Mesenchymal stem cell (in vitro differentiated cells and primary cell): Measurements from ENCODE around the gene PLCH2.

Experiments used
- DNase-seq: peaks from one replicate; pipeline ENCODE4 v3.0.0-alpha.2; 2013
- H2AFZ ChIP-seq: one replicate; pipeline ENCODE4 v1.6.1; 2013; ENCODE audit warnings: low read depth, mild to moderate bottlenecking, control low read depth, inconsistent platforms, low read length, moderate library complexity
- H2AK5ac ChIP-seq: 2 replicates; pipeline ENCODE4 v1.6.1; 2013; ENCODE audit warnings: low read length, moderate library complexity, mild to moderate bottlenecking, inconsistent platforms; ENCODE audit not compliant: severe bottlenecking
- H2BK120ac ChIP-seq: one replicate; pipeline ENCODE4 v1.6.1; 2013; ENCODE audit warnings: low read depth, mild to moderate bottlenecking, inconsistent platforms, low read length, moderate library complexity
- H2BK12ac ChIP-seq, 2 experiments: one replicate each; pipeline ENCODE4 v1.6.1; 2013; ENCODE audit warnings: inconsistent platforms in 2 of 2, low read length in 2 of 2, mild to moderate bottlenecking in 2 of 2, moderate library complexity in 2 of 2, control low read depth in 1 of 2
- H2BK15ac ChIP-seq: one replicate; pipeline ENCODE4 v1.6.1; 2013; ENCODE audit warnings: mild to moderate bottlenecking, low read depth, inconsistent platforms; ENCODE audit not compliant: poor library complexity, severe bottlenecking
- H2BK5ac ChIP-seq: 2 replicates; pipeline ENCODE4 v1.6.1; 2013; ENCODE audit warnings: low read depth, mild to moderate bottlenecking, low read length, control low read depth, inconsistent platforms; ENCODE audit not compliant: poor library complexity, severe bottlenecking
- H3K14ac ChIP-seq, 2 experiments: one replicate each; pipeline ENCODE4 v1.6.1; 2013; ENCODE audit warnings: inconsistent platforms in 2 of 2, low read length in 2 of 2, control low read depth in 1 of 2, mild to moderate bottlenecking in 1 of 2, moderate library complexity in 1 of 2
- H3K18ac ChIP-seq, 2 experiments: one replicate each; pipeline ENCODE4 v1.6.1; 2013; ENCODE audit warnings: inconsistent platforms in 2 of 2, low read length in 2 of 2, control low read depth in 1 of 2, low read depth in 1 of 2, mild to moderate bottlenecking in 1 of 2
- H3K23ac ChIP-seq, 2 experiments: one replicate each; pipeline ENCODE4 v1.6.1; 2013; ENCODE audit warnings: inconsistent platforms in 2 of 2, low read length in 2 of 2, mild to moderate bottlenecking in 2 of 2, moderate library complexity in 2 of 2, control low read depth in 1 of 2
- H3K27ac ChIP-seq: 2 replicates; pipeline ENCODE4 v1.5.1; 2013; ENCODE audit warnings: mild to moderate bottlenecking, moderate library complexity, low read length, control low read depth, inconsistent platforms; ENCODE audit not compliant: poor library complexity, severe bottlenecking
- H3K27me3 ChIP-seq, 2 experiments: 2 replicates each; pipeline versions ENCODE4 v1.6.1 to v1.7.0; 2013; ENCODE audit warnings: low read length in 2 of 2, mild to moderate bottlenecking in 2 of 2, moderate library complexity in 2 of 2, control low read depth in 1 of 2, inconsistent platforms in 1 of 2; ENCODE audit not compliant: control insufficient read depth in 1 of 2, insufficient read depth in 1 of 2
- H3K36me3 ChIP-seq, 2 experiments: 2 replicates each; pipeline versions ENCODE4 v1.6.1 to v1.7.0; 2013; ENCODE audit warnings: low read length in 2 of 2, control low read depth in 1 of 2, inconsistent platforms in 1 of 2, low read depth in 1 of 2, mild to moderate bottlenecking in 1 of 2; ENCODE audit not compliant: insufficient read depth in 2 of 2, control insufficient read depth in 1 of 2
- H3K4ac ChIP-seq, 2 experiments: one replicate each; pipeline ENCODE4 v1.6.1; 2013; ENCODE audit warnings: inconsistent platforms in 2 of 2, low read length in 2 of 2, mild to moderate bottlenecking in 2 of 2, moderate library complexity in 2 of 2, control low read depth in 1 of 2, low read depth in 1 of 2
- H3K4me1 ChIP-seq: 2 replicates; pipeline ENCODE4 v1.6.1; 2013; ENCODE audit warnings: low read depth, low read length, control low read depth; ENCODE audit not compliant: control insufficient read depth, insufficient read depth
- H3K4me2 ChIP-seq: 2 replicates; pipeline ENCODE4 v1.6.1; 2013; ENCODE audit warnings: low read length, mild to moderate bottlenecking, inconsistent platforms; ENCODE audit not compliant: poor library complexity, severe bottlenecking
- H3K4me3 ChIP-seq, 2 experiments: 2 replicates each; pipeline versions ENCODE4 v1.5.1 to v1.7.0; 2013; ENCODE audit warnings: low read length in 2 of 2, mild to moderate bottlenecking in 2 of 2, control low read depth in 1 of 2, low read depth in 1 of 2; ENCODE audit not compliant: insufficient read depth in 1 of 2
- H3K79me1 ChIP-seq: replicated peaks from 2 replicates; pipeline ENCODE4 v1.6.1; 2013; ENCODE audit warnings: mild to moderate bottlenecking, control low read depth, low read length, inconsistent platforms; ENCODE audit not compliant: poor library complexity, severe bottlenecking
- H3K9ac ChIP-seq: 2 replicates; pipeline ENCODE4 v1.7.0; 2013; ENCODE audit warnings: mild to moderate bottlenecking, low read length, moderate library complexity
- H3K9me3 ChIP-seq: 2 replicates; pipeline ENCODE4 v1.7.0; 2013; ENCODE audit warnings: mild to moderate bottlenecking, low read length; ENCODE audit not compliant: control insufficient read depth
- H4K8ac ChIP-seq: one replicate; pipeline ENCODE4 v1.6.1; 2013; ENCODE audit warnings: inconsistent platforms, mild to moderate bottlenecking, low read length, moderate library complexity
- H4K91ac ChIP-seq: one replicate; pipeline ENCODE4 v1.6.1; 2013; ENCODE audit warnings: mild to moderate bottlenecking, low read length, inconsistent platforms
- WGBS: methylation state at CpG from one replicate; pipeline ENCODE4 v1.1.7; 2013; ENCODE audit warnings: mixed read lengths; 5-methylcytosine and 5-hydroxymethylcytosine counted together

PLCH2 gene

GRCh38 chr1:2554621-2555387, 78.7 kb downstream of the PLCH2 start:
- Histone ChIP-seq H3K27ac (no peak overlapping the region), H3K14ac (no peak overlapping the region), H3K36me3 (peaks cover 16 to 17% of the 10 kb centered on the region in 2 experiments), H2BK12ac (no peak overlapping the region), H2BK15ac (no peak overlapping the region), H2AK5ac (no peak overlapping the region), H3K4me3 (no peak overlapping the region), H4K8ac (no peak overlapping the region), H3K23ac (no peak overlapping the region), H3K18ac (no peak overlapping the region), H3K9ac (no peak overlapping the region), H2BK120ac (no peak overlapping the region), H2AFZ (no peak overlapping the region), H3K4ac (no peak overlapping the region), H3K4me1 (peaks cover 42% of the 10 kb centered on the region), H3K27me3 (no peaks in the 10 kb centered on the region), H3K4me2 (no peak overlapping the region), H4K91ac (no peak overlapping the region), H3K9me3 (no peaks in the 10 kb centered on the region), H2BK5ac (no peak overlapping the region), H3K79me1 (peaks cover 14% of the 10 kb centered on the region)
- no peak for DNase-seq
- WGBS, result 86% methylated on average over 19 of the region's 19 CpGs
